ENCODE measurements around the gene GNB2. TPM values are rescaled to one million over a fixed set of nuclear protein-coding genes. Genes with fewer than 3 reads are reported as not detected.

GNB2 gene
- polyA plus RNA-seq, 2 of the 4 experiments (the other 2 are of a cell fraction), result 50.8 to 163 TPM

DNA sequence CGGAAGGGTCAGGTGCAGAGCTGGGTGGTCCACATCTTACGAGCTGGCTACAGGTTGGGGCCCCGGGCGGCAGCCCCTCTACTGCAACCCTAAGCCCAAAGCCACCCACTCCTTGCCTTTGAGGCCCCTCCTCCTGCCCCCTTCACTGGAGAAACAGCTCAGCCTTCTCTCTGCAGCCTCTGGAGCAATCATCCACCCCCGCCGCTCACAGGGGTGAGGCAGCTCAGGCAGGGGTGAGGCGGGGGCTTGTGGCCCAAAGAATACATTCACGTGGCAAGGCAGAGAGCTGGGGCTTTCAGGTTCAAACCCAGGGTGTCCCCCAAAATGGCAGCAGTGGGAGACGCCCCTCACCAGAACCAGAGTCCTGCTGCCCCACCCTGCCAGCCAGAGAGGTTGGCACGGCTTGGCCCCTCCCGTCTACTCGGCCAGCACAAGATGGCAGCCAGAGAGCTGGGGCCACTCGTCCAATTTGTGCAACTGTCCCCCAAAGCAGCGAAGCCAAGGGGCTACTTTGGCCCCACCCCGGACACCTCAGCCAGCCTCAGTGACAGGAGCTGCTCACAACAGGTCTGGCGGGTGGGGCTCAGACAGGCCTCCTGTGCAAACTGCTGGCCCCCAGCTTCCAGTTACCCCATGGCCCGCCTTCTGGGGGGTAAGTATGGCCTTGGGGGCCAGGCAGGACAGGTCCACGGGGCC lies 7.2 kb downstream of the GNB2 start:
- no peak for DNase-seq (ENCODE audit: low read depth in 1 of 2, low spot score in 1 of 2)
- Histone ChIP-seq H3K4me1 (peaks cover 30% of the 10 kb centered on the region), H3K4me2 (no peak overlapping the region), H3K4me3 (no peak overlapping the region), H3K27ac (peak overlapping the region in 1 of 2 experiments; percentile 44; a peak in 2 of 6 replicates), H3K9me3 (no peaks in the 10 kb centered on the region)
- TF ChIP-seq GATA3 (IDR thresholded peaks at IDR 0.05; ENCODE audit: borderline replicate concordance), result no peak
- no peak for TF ChIP-seq HOXB5 (CRISPR knock-in tag; IDR thresholded peaks at IDR 0.05)
- no peak for TF ChIP-seq MAZ (IDR thresholded peaks at IDR 0.05; ENCODE audit: borderline replicate concordance, low read depth, low read length)
- TF ChIP-seq ZC3H11A (IDR thresholded peaks at IDR 0.05), result no peak
- TF ChIP-seq, protein P1, sequence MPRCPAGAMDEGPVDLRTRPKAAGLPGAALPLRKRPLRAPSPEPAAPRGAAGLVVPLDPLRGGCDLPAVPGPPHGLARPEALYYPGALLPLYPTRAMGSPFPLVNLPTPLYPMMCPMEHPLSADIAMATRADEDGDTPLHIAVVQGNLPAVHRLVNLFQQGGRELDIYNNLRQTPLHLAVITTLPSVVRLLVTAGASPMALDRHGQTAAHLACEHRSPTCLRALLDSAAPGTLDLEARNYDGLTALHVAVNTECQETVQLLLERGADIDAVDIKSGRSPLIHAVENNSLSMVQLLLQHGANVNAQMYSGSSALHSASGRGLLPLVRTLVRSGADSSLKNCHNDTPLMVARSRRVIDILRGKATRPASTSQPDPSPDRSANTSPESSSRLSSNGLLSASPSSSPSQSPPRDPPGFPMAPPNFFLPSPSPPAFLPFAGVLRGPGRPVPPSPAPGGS (IDR thresholded peaks at IDR 0.05), result no peak
- no peak for TF ChIP-seq MYC (IDR thresholded peaks at IDR 0.05; ENCODE audit: borderline replicate concordance, low read length)
- TF ChIP-seq, protein P2, sequence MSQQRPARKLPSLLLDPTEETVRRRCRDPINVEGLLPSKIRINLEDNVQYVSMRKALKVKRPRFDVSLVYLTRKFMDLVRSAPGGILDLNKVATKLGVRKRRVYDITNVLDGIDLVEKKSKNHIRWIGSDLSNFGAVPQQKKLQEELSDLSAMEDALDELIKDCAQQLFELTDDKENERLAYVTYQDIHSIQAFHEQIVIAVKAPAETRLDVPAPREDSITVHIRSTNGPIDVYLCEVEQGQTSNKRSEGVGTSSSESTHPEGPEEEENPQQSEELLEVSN (IDR thresholded peaks at IDR 0.05; ENCODE audit: borderline replicate concordance, low read depth), result no peak
- TF ChIP-seq, protein P3, sequence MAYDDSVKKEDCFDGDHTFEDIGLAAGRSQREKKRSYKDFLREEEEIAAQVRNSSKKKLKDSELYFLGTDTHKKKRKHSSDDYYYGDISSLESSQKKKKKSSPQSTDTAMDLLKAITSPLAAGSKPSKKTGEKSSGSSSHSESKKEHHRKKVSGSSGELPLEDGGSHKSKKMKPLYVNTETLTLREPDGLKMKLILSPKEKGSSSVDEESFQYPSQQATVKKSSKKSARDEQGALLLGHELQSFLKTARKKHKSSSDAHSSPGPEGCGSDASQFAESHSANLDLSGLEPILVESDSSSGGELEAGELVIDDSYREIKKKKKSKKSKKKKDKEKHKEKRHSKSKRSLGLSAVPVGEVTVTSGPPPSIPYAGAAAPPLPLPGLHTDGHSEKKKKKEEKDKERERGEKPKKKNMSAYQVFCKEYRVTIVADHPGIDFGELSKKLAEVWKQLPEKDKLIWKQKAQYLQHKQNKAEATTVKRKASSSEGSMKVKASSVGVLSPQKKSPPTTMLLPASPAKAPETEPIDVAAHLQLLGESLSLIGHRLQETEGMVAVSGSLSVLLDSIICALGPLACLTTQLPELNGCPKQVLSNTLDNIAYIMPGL (CRISPR knock-in tag; IDR thresholded peaks at IDR 0.05; ENCODE audit: borderline replicate concordance), result no peak
- TF ChIP-seq FOSL2 (IDR thresholded peaks at IDR 0.05), result no peak
- TF ChIP-seq FOSL2 (CRISPR knock-in tag; IDR thresholded peaks at IDR 0.05), result no peak
- TF ChIP-seq, protein P4, sequence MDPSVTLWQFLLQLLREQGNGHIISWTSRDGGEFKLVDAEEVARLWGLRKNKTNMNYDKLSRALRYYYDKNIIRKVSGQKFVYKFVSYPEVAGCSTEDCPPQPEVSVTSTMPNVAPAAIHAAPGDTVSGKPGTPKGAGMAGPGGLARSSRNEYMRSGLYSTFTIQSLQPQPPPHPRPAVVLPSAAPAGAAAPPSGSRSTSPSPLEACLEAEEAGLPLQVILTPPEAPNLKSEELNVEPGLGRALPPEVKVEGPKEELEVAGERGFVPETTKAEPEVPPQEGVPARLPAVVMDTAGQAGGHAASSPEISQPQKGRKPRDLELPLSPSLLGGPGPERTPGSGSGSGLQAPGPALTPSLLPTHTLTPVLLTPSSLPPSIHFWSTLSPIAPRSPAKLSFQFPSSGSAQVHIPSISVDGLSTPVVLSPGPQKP (IDR thresholded peaks at IDR 0.05; ENCODE audit: low read depth, low read length), result no peak
- no peak for TF ChIP-seq POLR2AphosphoS2 (conservative IDR thresholded peaks at IDR 0.05; ENCODE audit: low read length)
- no peak for TF ChIP-seq NPAS2 (CRISPR knock-in tag; IDR thresholded peaks at IDR 0.05; ENCODE audit: borderline replicate concordance)
- TF ChIP-seq RFX5 (IDR thresholded peaks at IDR 0.05), result no peak
- TF ChIP-seq FOXS1 (CRISPR knock-in tag; IDR thresholded peaks at IDR 0.05), result no peak
- no peak for TF ChIP-seq PHF8 (IDR thresholded peaks at IDR 0.05; ENCODE audit: borderline replicate concordance, low read depth)
- no peak for FAIRE-seq
- 92% methylated on average over 17 of the region's 18 CpGs for WGBS (ENCODE audit: missing lambda C conversion rate)
- peak in 1 of 2 experiments; percentile 1; a peak in 1 of 6 replicates for ATAC-seq
- ChIA-PET CTCF (interaction anchor here (0.5 to 6.4 kb wide), 10 partner anchors 9 to 92 kb away, joined by 3 to 33 read pairs (median 4); partner anchors contain the start of genes MOSPD3 and POP7), POLR2A (interaction anchor here (0.7 to 1.1 kb wide), 3 partner anchors 12 to 69 kb away, joined by 3 to 6 read pairs (median 5); partner anchors contain the start of genes MOSPD3 and POP7)

DNA sequence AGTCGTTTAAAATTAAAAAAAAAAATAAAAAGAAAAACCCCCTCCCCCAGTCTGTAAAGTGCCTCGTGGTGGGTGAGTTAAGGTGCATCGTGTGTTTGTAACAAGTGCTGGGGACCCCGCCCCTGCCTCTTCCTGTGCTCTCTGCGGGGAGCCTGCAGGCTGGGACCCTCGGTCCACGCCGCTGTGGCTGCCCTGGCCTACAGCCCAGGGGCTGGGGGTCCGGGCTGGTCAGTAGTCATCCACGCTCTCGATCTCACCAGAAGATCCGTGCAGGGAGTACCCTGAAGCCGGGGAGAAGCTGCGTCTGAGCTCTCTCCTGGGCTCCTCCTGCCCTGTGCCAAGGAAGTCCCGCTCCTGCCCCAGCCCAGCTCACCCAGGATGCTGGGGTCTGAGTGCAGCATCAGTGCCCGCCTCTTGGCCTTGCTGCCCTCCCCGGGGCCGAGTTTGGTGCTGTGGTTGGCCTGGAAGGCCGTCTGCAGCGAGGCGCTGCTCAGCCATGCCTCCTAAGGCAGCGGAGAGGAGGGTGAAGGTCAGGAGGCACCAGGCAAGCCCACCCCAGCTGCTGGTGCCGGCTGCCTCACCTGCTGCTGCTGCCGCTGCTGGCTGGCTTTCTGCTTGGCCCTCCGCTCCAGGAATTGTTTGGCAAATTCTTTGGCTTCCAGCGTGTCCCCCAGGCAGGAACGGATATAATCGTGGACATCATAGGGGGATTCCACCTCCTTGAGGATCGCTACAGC lies 8.1 kb downstream of the GNB2 start:
- ATAC-seq, result no peak
- 85% methylated on average over 28 of the region's 29 CpGs for WGBS (ENCODE audit: missing lambda C conversion rate)
- no peak overlapping the region for H3K4me2 ChIP-seq
- TF ChIP-seq TP53 (CRISPR knock-in tag; IDR thresholded peaks at IDR 0.05) (no peak), JUN (IDR thresholded peaks at IDR 0.05) (0 out of 5 replicates have a peak, but pooled peaks of 1 of the 2 experiments have one; percentile 28)
- H3K27ac ChIP-seq, result no peak overlapping the region
- DNase-seq (ENCODE audit: low read depth in 1 of 2, low spot score in 1 of 2), result no peak
- POLR2A ChIA-PET, result interaction anchor here (1.6 kb wide), 1 partner anchor 69 kb away, joined by 4 read pairs; the partner anchor contains the start of gene MOSPD3
- H3K4me3 ChIP-seq, result no peak overlapping the region
- H3K4me1 ChIP-seq, result peaks cover 26% of the 10 kb centered on the region
- FAIRE-seq, result no peak
- no peaks in the 10 kb centered on the region for H3K9me3 ChIP-seq
- CTCF ChIA-PET, result interaction anchor here (0.8 to 6.4 kb wide), 6 partner anchors 10 to 69 kb away, joined by 3 to 54 read pairs (median 22); partner anchors contain the start of genes GIGYF1, MOSPD3 and POP7
